Stimulated activated CD4-positive, alpha-beta T cell treated with anti-CD3 and anti-CD28 coated beads, TNF-alpha, amount 100 ng/mL, for 1 hour (primary cell): ENCODE results near the gene DAZL.
"Not testable (repeated sequence)": the region's sequence is repeated elsewhere in the genome, so short reads cannot be mapped to it uniquely, and the experiment has no call there.

ENCODE experiments used
- DNase-seq, 3 donors: peaks; one replicate each; pipeline ENCODE4 v3.0.0-alpha.2; 2020; ENCODE audit warnings: low read depth in 3 of 3, low spot score in 1 of 3

DAZL gene

GRCh38 chr3:16604887-16605602 lies at the start of gene DAZL:
Gene DAZL, minus strand, starts transcription at chr3:16605423. Its CDS starts 218 bp downstream, at chr3:16605205.
- DNase-seq = no peak

- DNase-seq = no peak
Measured at GRCh38 chr3:16654976-16655375, 49.8 kb upstream of the DAZL start.

GRCh38 chr3:16653712-16654111 lies 48.5 kb upstream of the DAZL start:
- no peak for DNase-seq

- DNase-seq = no peak
Measured at GRCh38 chr3:16647668-16648067, 42.4 kb upstream of the DAZL start.

- no peak for DNase-seq
Measured at GRCh38 chr3:16639806-16640205, 34.6 kb upstream of the DAZL start.

GRCh38 chr3:16633948-16634347 lies 28.7 kb upstream of the DAZL start:
- no peak for DNase-seq

GRCh38 chr3:16632395-16632794 lies 27.2 kb upstream of the DAZL start:
- DNase-seq = no peak

GRCh38 chr3:16618721-16619120 lies 13.5 kb upstream of the DAZL start:
- DNase-seq = no peak

- not testable (repeated sequence) for DNase-seq
Measured at GRCh38 chr3:16617155-16617554, 11.9 kb upstream of the DAZL start.

- DNase-seq = no peak
Measured at GRCh38 chr3:16616083-16616482, 10.9 kb upstream of the DAZL start.

- no peak for DNase-seq
Measured at GRCh38 chr3:16614033-16615031, 9.1 kb upstream of the DAZL start.

GRCh38 chr3:16609927-16610580 lies 4.8 kb upstream of the DAZL start:
- DNase-seq = no peak

- no peak for DNase-seq
Measured at GRCh38 chr3:16608816-16609215, 3.6 kb upstream of the DAZL start.

GRCh38 chr3:16607718-16608117 lies 2.5 kb upstream of the DAZL start:
- no peak for DNase-seq

- no peak for DNase-seq
Measured at GRCh38 chr3:16606398-16606797, 1.2 kb upstream of the DAZL start.

GRCh38 chr3:16605966-16606365 lies 743 bp upstream of the DAZL start:
- no peak for DNase-seq

GRCh38 chr3:16604433-16604832 lies 790 bp downstream of the DAZL start:
- DNase-seq = no peak

GRCh38 chr3:16601537-16602005 lies 3.7 kb downstream of the DAZL start:
- DNase-seq = no peak

GRCh38 chr3:16600780-16601536 lies 4.3 kb downstream of the DAZL start:
- peak; percentile 57 to 75 (median 63) for DNase-seq

- DNase-seq = no peak
Measured at GRCh38 chr3:16599694-16600093, 5.5 kb downstream of the DAZL start.
